Measurements from ENCODE around the gene EPB41L4A.

EPB41L4A gene

GRCh38 chr5:112351225-112351624, 67.9 kb downstream of the EPB41L4A start:
- DNase-seq, result no peak

- no peak for DNase-seq
These were observed 68.5 kb downstream of the EPB41L4A start for GRCh38 chr5:112350626-112351025.

- DNase-seq, result no peak
These were observed 69.7 kb downstream of the EPB41L4A start for GRCh38 chr5:112349371-112349770.

- DNase-seq, result no peak
These were observed 70.2 kb downstream of the EPB41L4A start for GRCh38 chr5:112348915-112349314.

GRCh38 chr5:112348387-112348786, 70.7 kb downstream of the EPB41L4A start:
- DNase-seq, result no peak

GRCh38 chr5:112346411-112347044, 72.5 kb downstream of the EPB41L4A start:
- DNase-seq, result no peak

GRCh38 chr5:112344540-112344939, 74.5 kb downstream of the EPB41L4A start:
- DNase-seq, result no peak

GRCh38 chr5:112342389-112342788, 76.7 kb downstream of the EPB41L4A start:
- DNase-seq, result no peak

- DNase-seq, result no peak
These were observed 79.3 kb downstream of the EPB41L4A start for GRCh38 chr5:112339761-112340160.

GRCh38 chr5:112338681-112339337, 80.3 kb downstream of the EPB41L4A start:
- no peak for DNase-seq

GRCh38 chr5:112333331-112333781, 85.7 kb downstream of the EPB41L4A start:
- DNase-seq, result no peak

- DNase-seq, result no peak
These were observed 87.2 kb downstream of the EPB41L4A start for GRCh38 chr5:112331892-112332291.

GRCh38 chr5:112329419-112330090, 89.5 kb downstream of the EPB41L4A start:
- DNase-seq, result no peak

GRCh38 chr5:112323166-112323565, 95.9 kb downstream of the EPB41L4A start:
- DNase-seq, result no peak

- DNase-seq, result no peak
These were observed 98.7 kb downstream of the EPB41L4A start for GRCh38 chr5:112320408-112320807.

- DNase-seq, result no peak
These were observed 100.7 kb downstream of the EPB41L4A start for GRCh38 chr5:112318346-112318745.

GRCh38 chr5:112317866-112318265, 101.2 kb downstream of the EPB41L4A start:
- no peak for DNase-seq

GRCh38 chr5:112316731-112317130, 102.3 kb downstream of the EPB41L4A start:
- no peak for DNase-seq

GRCh38 chr5:112316006-112316405, 103.1 kb downstream of the EPB41L4A start:
- no peak for DNase-seq

GRCh38 chr5:112312295-112313275, 106.5 kb downstream of the EPB41L4A start:
- DNase-seq, result no peak

- DNase-seq, result no peak
These were observed 108.3 kb downstream of the EPB41L4A start for GRCh38 chr5:112310746-112311145.

GRCh38 chr5:112308608-112309007, 110.5 kb downstream of the EPB41L4A start:
- no peak for DNase-seq

- no peak for DNase-seq
These were observed 112.1 kb downstream of the EPB41L4A start for GRCh38 chr5:112306956-112307355.

Data from stimulated activated CD4-positive, alpha-beta T cell treated with anti-CD3 and anti-CD28 coated beads, Interleukin-4, amount 100 ng/mL, for 1 hour (primary cell).